ENCODE results near the gene HLF.

- TF ChIP-seq POLR2A (IDR thresholded peaks at IDR 0.05) (no peak), CTCF (IDR thresholded peaks at IDR 0.05 in 4 of 5, conservative IDR thresholded peaks at IDR 0.05 in 1 of 5) (no peak)
These were observed 11.4 kb downstream of the HLF start for GRCh38 chr17:55275894-55276804.

All from gastrocnemius medialis (tissue), 4 donors.